ENCODE results near the gene LY86.

Gene LY86

DNA sequence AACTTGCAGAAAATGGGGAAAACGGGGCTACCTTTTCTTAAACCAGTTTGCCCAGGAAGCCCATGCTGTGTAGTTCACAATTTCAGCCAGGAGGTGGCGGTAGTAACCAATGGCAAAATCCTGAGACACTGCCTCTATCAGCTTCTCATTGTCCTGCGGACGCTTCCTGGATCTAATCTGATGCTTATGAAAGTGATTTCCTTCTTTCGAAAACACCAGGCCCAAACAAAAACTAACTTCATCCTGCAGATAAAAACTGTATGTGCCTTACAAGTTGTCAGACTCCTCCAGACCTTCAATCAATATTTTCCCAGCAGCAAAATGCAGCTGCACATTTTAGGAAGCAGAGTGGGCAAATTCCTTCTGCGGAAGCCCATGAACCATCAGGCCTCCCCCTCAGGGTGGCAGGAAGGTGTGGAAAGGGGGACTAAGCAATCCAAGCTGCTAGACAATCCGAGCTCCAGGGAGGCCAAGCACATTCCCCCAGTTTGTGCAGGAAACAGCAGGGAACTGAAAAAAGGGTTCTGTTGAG lies 88.5 kb downstream of the LY86 start:
- TF ChIP-seq ZNF274 (IDR thresholded peaks at IDR 0.05; ENCODE audit: low read depth, low read length), result no peak

DNA sequence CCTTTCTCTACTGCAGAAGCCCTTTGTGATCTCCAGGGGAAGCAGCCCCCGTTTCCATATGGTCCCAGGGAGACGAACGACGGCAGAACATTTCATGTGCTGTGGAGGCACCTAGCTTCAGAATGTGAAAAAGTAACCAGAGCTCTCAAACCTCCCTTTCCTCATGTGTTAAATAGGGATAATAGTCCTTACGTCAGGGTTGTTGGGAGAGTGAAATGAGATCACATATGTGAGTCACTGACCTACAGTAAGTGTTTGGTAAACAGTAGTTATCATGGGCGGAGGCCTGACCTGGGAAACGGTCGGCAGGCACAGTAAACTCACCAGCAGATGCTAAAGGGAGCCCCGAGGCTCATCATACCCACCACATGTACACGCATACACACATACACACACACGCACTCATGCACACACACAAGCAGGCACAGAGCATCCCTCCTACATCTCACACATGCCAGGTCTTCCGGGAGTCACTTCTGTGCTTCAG lies 89.7 kb downstream of the LY86 start:
- TF ChIP-seq ZNF274 (IDR thresholded peaks at IDR 0.05; ENCODE audit: low read depth, low read length), result no peak

More for the DNA sequence above, 88.5 kb downstream of the LY86 start:
- no peak overlapping the region for H3K4me3 ChIP-seq (ENCODE audit: low read length)

DNA sequence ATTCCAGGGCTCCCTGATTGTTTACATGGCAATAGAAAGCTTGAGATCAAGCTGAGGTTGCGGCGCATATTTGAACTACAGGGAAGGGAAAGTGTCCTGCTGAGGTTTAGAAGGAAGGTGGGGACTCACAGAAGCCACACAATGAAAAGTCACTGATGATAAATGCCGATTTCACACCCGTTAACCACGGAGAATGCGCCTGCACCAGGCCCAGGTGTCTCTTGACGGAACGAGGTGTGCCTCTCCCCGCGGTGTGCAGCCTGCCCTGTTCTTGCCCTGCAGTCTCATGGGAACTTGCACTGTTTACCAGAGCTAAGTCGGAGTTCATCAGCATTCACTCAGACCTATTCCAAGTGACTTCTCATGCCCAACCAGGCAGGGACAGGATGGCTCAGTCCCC lies 90.3 kb downstream of the LY86 start:
- no peak for TF ChIP-seq ZNF274 (IDR thresholded peaks at IDR 0.05; ENCODE audit: low read depth, low read length)
- no peak overlapping the region for H3K4me3 ChIP-seq (ENCODE audit: low read length)

More for the DNA sequence above, 89.7 kb downstream of the LY86 start:
- no peak overlapping the region for H3K4me3 ChIP-seq (ENCODE audit: low read length)

DNA sequence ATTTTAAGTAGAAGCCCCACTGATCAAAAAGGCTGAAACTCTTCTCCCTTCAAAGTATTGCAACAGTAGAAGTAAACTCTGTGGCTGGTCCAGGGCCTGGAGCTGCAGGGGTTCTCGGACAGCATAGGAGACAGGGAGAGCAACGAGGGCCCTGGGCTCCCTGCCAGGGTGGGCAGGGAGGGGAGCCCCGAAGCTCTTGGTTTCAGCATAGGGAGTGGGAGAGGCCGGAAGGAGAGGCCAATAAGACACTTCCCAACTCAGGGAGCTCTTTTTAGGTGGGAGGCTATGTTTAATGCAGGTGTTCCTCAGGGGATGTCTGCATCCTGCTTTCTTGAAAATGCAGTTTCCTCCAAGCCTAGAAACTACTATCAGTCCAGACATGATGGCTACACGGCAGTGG lies 91.1 kb downstream of the LY86 start:
- no peak overlapping the region for H3K4me3 ChIP-seq (ENCODE audit: low read length)
- TF ChIP-seq ZNF274 (IDR thresholded peaks at IDR 0.05; ENCODE audit: low read depth, low read length), result no peak

DNA sequence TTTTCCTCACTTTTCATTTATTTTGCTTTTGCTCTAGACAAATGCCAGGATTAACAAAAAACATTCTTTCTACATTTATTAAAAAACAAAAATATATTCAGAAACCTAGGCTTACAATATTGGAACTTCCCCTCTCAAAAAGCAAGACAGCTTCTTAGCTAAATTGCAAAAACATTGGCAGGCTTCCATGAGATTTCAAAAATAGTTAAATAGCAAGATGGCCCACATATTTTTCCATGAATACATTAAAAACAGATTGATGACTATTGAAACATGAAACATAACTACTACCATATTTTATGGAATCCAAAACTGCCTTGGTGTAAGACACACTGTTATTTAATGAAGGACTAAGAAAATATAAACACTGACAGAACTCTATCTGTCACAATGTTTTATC lies 92.0 kb downstream of the LY86 start:
- H3K4me3 ChIP-seq (ENCODE audit: low read length), result no peak overlapping the region
- TF ChIP-seq ZNF274 (IDR thresholded peaks at IDR 0.05; ENCODE audit: low read depth, low read length), result no peak

DNA sequence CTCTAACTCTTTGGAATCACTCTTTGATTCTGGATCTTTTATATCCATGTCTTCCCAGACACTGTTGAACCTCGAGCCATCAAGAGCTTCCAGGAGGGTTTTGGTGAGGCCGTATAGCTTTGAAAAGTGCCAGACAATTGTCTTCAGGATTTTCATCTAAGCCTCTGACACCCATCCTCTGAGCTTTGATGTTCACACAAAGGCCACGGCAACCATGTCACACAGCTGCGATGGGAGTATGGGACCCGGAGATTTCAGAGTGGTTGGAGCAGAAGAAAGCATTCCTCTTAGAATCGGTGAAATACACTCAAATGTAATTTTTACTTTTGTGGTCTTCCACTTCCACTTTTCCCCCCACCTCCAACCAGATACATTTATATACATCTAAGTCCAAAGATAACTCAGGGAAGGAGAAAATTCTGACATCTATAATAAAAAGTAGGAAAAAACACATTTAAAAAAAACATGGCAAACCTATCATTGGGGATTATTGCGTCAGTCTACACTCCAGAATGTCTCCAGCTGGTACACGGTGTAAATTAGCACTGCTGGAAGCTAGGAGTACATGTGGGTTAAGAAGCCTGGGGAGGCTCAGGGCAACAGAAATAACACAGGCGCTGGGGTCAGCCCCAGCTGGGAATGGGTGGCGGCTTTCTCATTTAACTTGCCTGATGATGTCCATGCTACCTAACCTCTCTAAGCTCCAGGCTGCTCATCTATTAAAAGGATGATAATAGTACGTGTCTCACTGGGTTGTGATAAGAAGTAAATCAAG lies 92.7 kb downstream of the LY86 start:
- H3K4me3 ChIP-seq (ENCODE audit: low read length), result no peak overlapping the region
- no peak for TF ChIP-seq ZNF274 (IDR thresholded peaks at IDR 0.05; ENCODE audit: low read depth, low read length)

DNA sequence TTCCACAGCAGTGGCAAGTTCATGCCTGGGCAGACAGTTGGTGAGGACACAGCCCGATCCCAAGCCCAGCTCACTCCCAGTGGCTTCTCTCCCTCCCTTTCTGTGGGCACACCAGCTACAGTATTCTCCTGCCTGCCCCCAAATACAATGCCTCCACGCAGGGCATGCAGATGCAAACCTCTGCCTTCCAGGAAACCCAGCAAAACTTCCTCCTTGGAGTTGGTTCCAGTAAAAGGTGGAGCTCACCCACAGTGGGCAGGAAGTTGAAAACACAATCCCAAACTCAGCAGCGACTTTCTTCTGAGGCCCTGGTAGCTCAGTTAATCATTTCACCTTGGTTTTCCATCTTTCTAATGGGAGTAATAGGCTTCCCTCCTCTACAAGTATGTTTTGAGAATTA lies 93.7 kb downstream of the LY86 start:
- no peak for TF ChIP-seq ZNF274 (IDR thresholded peaks at IDR 0.05; ENCODE audit: low read depth, low read length)

DNA sequence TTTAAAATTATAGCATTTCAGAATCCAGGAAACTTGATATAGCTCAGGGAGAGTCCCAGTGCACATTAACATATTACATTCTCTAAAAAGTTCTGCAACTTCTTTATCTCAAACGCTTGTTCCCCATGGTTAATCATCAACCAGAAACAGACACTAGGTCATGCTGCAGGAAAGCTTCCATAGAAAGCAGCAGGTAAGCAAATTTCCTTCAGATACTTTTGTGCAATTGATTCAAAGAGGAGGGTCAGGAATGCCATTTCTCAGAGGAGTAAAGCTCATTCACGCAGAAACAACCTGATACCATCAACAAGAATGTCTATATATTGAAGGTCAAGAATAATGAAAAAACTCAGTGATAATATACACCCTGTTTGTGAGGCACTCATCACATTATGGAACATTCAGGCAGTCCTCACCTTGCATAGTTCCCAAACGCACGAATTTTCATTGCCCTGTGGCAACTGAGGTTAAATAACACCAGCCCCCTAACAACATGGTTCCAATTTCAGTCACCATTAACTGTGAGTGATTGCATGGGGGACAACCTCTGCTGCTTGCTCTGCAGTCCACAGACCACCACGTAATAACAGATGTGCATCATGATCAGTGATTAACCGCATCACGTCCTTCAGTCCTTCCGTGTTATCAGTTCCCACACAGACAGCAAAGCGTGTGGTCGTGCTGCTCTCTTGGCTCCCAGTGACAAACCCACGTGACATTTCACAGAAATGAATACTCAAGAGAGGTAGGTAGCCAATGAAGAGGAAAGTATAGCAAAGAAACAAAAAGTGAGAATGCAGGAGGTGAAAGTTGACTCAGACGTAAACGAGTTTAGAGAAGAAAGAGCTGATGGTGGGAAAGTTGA lies 95.7 kb downstream of the LY86 start:
- peak overlapping the region; percentile 28; the same call in 1 of the 2 replicates for H3K4me3 ChIP-seq (ENCODE audit: low read length)
- TF ChIP-seq ZNF274 (IDR thresholded peaks at IDR 0.05; ENCODE audit: low read depth, low read length), result no peak

More for the DNA sequence above, 93.7 kb downstream of the LY86 start:
- no peak overlapping the region for H3K4me3 ChIP-seq (ENCODE audit: low read length)

DNA sequence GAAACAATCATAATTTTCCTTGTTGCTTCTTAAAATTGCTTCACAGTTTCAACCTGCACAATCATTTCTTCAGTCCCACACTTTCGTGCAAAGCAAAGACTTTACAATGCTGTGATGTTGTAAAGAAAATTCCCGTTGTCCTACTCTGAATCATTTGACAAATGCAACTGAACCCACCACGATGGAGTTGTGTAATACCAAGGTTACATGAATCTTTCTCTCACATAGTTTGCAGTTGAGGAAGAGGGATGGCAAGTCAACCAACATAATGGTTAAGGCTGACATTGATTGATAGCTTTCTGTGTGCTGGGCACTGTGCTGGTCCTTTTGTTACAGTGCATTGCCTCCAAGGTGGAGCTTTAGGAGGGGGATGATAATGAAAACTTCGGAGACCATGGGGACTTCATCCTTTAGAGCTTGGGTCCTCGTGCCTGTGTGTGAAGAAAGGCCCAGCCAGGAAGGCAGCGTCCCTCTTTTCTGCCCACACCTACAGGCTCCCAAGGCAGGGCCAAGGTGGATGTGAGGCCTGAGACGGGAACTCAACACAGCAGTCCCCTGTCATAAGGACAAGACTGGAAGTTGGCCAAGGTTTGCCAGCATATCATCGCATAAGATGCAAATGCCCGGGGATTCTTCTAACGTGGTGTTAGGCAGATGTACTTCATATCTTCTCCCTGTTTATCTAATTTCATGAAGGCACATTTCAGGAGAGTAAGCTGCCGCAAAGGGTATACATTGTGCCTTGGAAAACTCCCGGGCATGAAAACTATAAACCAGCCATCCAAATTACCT lies 96.9 kb downstream of the LY86 start:
- no peak for TF ChIP-seq ZNF274 (IDR thresholded peaks at IDR 0.05; ENCODE audit: low read depth, low read length)
- H3K4me3 ChIP-seq (ENCODE audit: low read length), result no peak overlapping the region

DNA sequence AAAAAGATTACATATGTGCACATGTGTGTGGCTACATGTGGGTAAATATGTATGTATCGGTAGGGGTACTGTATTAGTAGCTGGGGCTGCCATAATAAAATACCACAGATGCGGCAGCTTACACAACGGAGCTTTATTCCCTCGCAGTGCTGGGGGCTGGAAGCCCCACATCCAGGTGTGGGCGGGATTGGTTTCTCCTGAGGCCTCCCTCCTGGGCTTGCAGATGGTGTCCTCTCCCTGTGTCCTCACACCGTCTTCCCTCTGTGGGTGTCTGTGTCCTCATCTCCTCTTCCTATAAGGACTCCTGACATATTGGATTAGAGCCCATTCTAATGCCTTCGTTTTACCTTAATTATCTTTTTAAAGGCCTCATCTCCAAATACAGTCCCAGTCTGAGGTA lies 97.7 kb downstream of the LY86 start:
- no peak overlapping the region for H3K4me3 ChIP-seq (ENCODE audit: low read length)
- no peak for TF ChIP-seq ZNF274 (IDR thresholded peaks at IDR 0.05; ENCODE audit: low read depth, low read length)

DNA sequence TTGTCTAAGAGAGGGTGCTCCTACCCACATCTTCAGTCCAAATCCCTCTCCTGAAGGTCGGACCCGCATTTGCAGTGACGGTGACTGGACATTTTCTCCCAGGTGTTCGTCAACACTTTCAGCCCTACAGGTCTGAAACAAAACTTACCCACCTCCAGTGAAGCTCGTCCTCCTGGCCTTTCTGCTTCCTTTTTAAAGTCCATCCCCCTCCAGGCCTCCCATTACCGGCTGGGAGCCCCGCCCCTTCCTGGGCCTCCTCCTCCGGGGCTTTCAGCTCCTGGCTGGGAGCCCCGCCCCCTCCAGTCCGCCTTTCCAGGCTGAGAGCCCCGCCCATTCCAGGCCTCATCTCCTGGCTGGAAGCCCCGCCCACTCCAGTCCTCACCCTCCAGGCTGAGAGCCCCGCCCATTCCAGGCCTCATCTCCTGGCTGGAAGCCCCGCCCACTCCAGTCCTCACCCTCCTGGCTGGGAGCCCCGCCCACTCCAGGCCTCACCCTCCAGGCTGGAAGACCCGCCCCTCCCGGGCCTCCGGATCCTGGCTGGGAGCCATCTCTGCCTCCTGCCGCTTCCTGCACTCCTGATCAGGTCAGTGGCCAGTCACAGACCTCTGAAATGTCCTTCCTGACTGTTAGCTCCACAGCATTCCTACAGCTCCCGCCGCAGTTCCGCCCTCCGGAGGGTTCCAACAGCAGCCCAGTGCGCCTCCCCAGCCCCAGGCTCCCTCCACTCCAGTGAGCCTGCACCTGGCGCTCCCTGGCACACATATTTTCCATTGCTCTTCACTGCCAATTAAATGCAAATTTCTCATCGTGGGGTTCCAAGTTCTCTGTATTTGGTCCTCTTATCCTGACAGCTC lies 98.5 kb downstream of the LY86 start:
- no peak overlapping the region for H3K4me3 ChIP-seq (ENCODE audit: low read length)

DNA sequence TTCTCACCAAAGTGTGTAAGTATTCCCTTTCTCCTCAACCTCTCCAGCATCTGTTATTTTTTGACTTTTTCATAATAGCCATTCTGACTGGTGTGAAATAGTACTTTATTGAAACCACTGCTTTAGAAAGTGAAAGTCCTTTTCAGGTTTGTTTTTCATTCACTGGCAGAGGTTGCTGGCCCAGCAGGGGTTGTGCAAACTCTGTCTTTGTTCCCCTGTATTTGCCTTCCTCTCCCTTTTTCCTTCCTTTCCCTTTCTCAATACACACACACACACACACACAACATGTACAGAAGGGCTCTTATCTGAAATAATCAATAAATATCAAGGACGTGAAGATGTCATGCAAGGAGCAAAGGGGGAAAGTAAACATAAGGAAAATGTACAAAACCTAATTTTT lies 99.8 kb downstream of the LY86 start:
- no peak for TF ChIP-seq ZNF274 (IDR thresholded peaks at IDR 0.05; ENCODE audit: low read depth, low read length)
- no peak overlapping the region for H3K4me3 ChIP-seq (ENCODE audit: low read length)

More for the DNA sequence above, 98.5 kb downstream of the LY86 start:
- TF ChIP-seq ZNF274 (IDR thresholded peaks at IDR 0.05; ENCODE audit: low read depth, low read length), result no peak

DNA sequence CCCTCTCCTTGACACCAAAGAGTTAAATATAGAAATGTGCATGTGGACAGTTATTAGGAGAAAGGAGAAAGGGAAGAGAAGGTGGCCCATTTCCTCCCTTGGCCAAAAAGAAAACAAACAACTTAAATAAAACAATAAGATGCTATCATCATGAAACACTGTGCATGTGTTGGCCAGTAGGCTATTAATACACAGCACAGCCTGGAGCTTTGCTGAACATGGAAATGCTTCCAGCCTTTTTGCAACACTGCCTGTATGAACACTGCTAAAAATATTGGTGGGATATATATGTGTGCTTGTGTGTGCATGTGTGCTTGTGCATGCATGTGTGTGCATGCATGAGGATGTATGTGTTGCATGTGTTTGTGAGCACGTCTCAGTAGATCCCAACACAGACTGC lies 100.4 kb downstream of the LY86 start:
- no peak for TF ChIP-seq ZNF274 (IDR thresholded peaks at IDR 0.05; ENCODE audit: low read depth, low read length)
- H3K4me3 ChIP-seq (ENCODE audit: low read length), result no peak overlapping the region
